ENCODE data around the gene NINJ2. TPM values are rescaled to one million over a fixed set of nuclear protein-coding genes. Genes with fewer than 3 reads are reported as not detected.

NINJ2 gene
- total and polyA plus RNA-seq, 10 of the 15 experiments (the other 5 are each of a cell fraction or from before 2014, with no cell fraction given) = 8.9 to 51.6 (median 21.3) TPM

- TF ChIP-seq CTCF (IDR thresholded peaks at IDR 0.05 in 2 of 3, conservative IDR thresholded peaks at IDR 0.05 in 1 of 3; ENCODE audit: control insufficient read depth in 2 of 3, extremely low read depth in 1 of 3, insufficient read depth in 1 of 3, low read depth in 3 of 3, low read length in 3 of 3) = no peak
Measured at GRCh38 chr12:561391-561705, 101.9 kb downstream of the NINJ2 start (continued).

GRCh38 chr12:560691-561390, 102.4 kb downstream of the NINJ2 start:
- H3K4me1 ChIP-seq (ENCODE audit: control insufficient read depth, insufficient read depth, low read length) = peaks cover 23% of the 10 kb centered on the region

More at GRCh38 chr12:560691-561390, 102.4 kb downstream of the NINJ2 start:
- no peaks in the 10 kb centered on the region for H3K36me3 ChIP-seq (ENCODE audit: control insufficient read depth in 2 of 2, insufficient read depth in 2 of 2, low read length in 1 of 2)
- 64% methylated on average over 19 of the region's 19 CpGs for WGBS (ENCODE audit: insufficient coverage, insufficient replicate concordance, low lambda C conversion rate, missing lambda C conversion rate)
- H3K27me3 ChIP-seq (replicated peaks in 1 of 2; ENCODE audit: control insufficient read depth in 2 of 2, insufficient read depth in 2 of 2, low read length in 1 of 2) = no peaks in the 10 kb centered on the region
- no peak for DNase-seq (ENCODE audit: low read depth, low spot score)
- no peak for FAIRE-seq
- H3K4me2 ChIP-seq (ENCODE audit: control insufficient read depth, insufficient read depth) = no peak overlapping the region
- CTCF ChIA-PET = no interaction called here
- RAD21 ChIA-PET (ENCODE audit: unreplicated experiment) = no interaction called here
- no peaks in the 10 kb centered on the region for H3K79me2 ChIP-seq (ENCODE audit: control insufficient read depth, insufficient read depth, low read length)
- H3K9me3 ChIP-seq (replicated peaks; ENCODE audit: control insufficient read depth, insufficient read depth, low read length) = no peaks in the 10 kb centered on the region
- H3K9ac ChIP-seq (ENCODE audit: control insufficient read depth, insufficient read depth, low read length) = no peak overlapping the region
- H4K20me1 ChIP-seq (ENCODE audit: control insufficient read depth, insufficient read depth) = no peaks in the 10 kb centered on the region
- no peak overlapping the region for H3K4me3 ChIP-seq
- peak; percentile 51 for ATAC-seq
- SMC1A ChIA-PET (ENCODE audit: uncharacterized antibody, unreplicated experiment) = no interaction called here
- BruUV-seq (replicated peaks) = no TSS peak
- POLR2A ChIA-PET = no interaction called here
- TF ChIP-seq CUX1 (IDR thresholded peaks at IDR 0.05; ENCODE audit: insufficient replicate concordance, low read depth, low read length) (no peak), WRNIP1 (IDR thresholded peaks at IDR 0.05; ENCODE audit: borderline replicate concordance, low read depth, low read length) (no peak), CTCF (IDR thresholded peaks at IDR 0.05 in 2 of 3, conservative IDR thresholded peaks at IDR 0.05 in 1 of 3; ENCODE audit: control insufficient read depth in 2 of 3, extremely low read depth in 1 of 3, insufficient read depth in 1 of 3, low read depth in 3 of 3, low read length in 3 of 3) (no peak), ZBED1 (IDR thresholded peaks at IDR 0.05; ENCODE audit: borderline replicate concordance) (no peak), YBX1 (IDR thresholded peaks at IDR 0.05) (no peak), KLF5 (IDR thresholded peaks at IDR 0.05; ENCODE audit: partially characterized antibody) (no peak), ZNF274 (IDR thresholded peaks at IDR 0.05; ENCODE audit: insufficient read depth, insufficient read length) (no peak), NFYA (IDR thresholded peaks at IDR 0.05; ENCODE audit: borderline replicate concordance, low read depth, low read length) (no peak), PBX3 (IDR thresholded peaks at IDR 0.05; ENCODE audit: insufficient replicate concordance, low read depth, low read length) (no peak), SMC3 (IDR thresholded peaks at IDR 0.05; ENCODE audit: borderline replicate concordance, low read length) (no peak)
- in situ Hi-C loops (cut with MboI) (no loop called here), intact Hi-C loops (cut with micrococcal nuclease; ENCODE audit: unreplicated experiment) (loop anchor here (10.0 kb wide), 1 partner anchor 314 kb away; no protein-coding TSS in a partner anchor)
- H3K27ac ChIP-seq (ENCODE audit: control insufficient read depth, insufficient read depth) = no peak overlapping the region
- no peak overlapping the region for H2AFZ ChIP-seq (ENCODE audit: control insufficient read depth, low read depth, low read length)

Data from GM12878 (cell line).